SK-N-SH (cell line): ENCODE data around the gene NTNG2. TPM values are rescaled to one million over a fixed set of nuclear protein-coding genes. Genes with fewer than 3 reads are reported as not detected.

ENCODE experiments used
- CTCF ChIA-PET: fragments of 300-600, 350-600 bp; formaldehyde crosslinking; extraction: SDS; loops from one replicate; lab custom pipeline; 2021; lab: Yijun Ruan, JAX
- POLR2A ChIA-PET: fragments of 350-600 bp; sonication (Branson Sonifier 250); formaldehyde crosslinking; extraction: SDS; loops from one replicate; lab custom pipeline; 2020; ENCODE audit warnings: antibody characterized with exemption, inconsistent platforms; lab: Yijun Ruan, JAX
- DNase-seq: peaks from one replicate; pipeline ENCODE4 v3.0.0; 2012
- H2AFZ ChIP-seq: fragments of 200-600 bp; sonication (generic); 2 replicates; pipeline ENCODE4 v1.8.1; 2016; ENCODE audit warnings: antibody characterized with exemption, mild to moderate bottlenecking, low read depth
- H3F3A ChIP-seq: fragments of 200-600 bp; sonication (generic); replicated peaks from 2 replicates; pipeline ENCODE3; 2016; ENCODE audit warnings: antibody characterized with exemption, mild to moderate bottlenecking; ENCODE audit not compliant: insufficient read depth
- H3K27ac ChIP-seq, 2 experiments: fragments of 200-500 bp in 1 of 2; fragments of 200-600 bp in 1 of 2; sonication (Bioruptor generic) in 1 of 2; sonication (generic), shearing (Covaris generic) in 1 of 2; 2 replicates each; pipeline versions ENCODE4 v1.5.1 to v1.6.1; 2014 to 2016; ENCODE audit warnings: low read depth in 2 of 2, inconsistent platforms in 1 of 2, low read length in 1 of 2, mild to moderate bottlenecking in 1 of 2, mixed read lengths in 1 of 2
- H3K27me3 ChIP-seq: fragments of 200-600 bp; sonication (generic), shearing (Covaris generic); 2 replicates; pipeline ENCODE4 v1.6.1; 2016; ENCODE audit warnings: mixed run types; ENCODE audit not compliant: insufficient read depth
- H3K36me3 ChIP-seq, 2 experiments: fragments of 200-500 bp in 1 of 2; fragments of 200-600 bp in 1 of 2; sonication (Bioruptor generic) in 1 of 2; sonication (generic) in 1 of 2; replicated peaks in 1 of 2; 2 replicates each; pipeline versions ENCODE3 to v1.5.1; 2014 to 2016; ENCODE audit warnings: low read length in 1 of 2, mild to moderate bottlenecking in 1 of 2; ENCODE audit not compliant: insufficient read depth in 2 of 2, control insufficient read depth in 1 of 2
- H3K4me1 ChIP-seq, 2 experiments: fragments of 200-500 bp in 1 of 2; fragments of 200-600 bp in 1 of 2; sonication (Bioruptor generic) in 1 of 2; sonication (generic), shearing (Covaris generic) in 1 of 2; 2 replicates each; pipeline versions ENCODE4 v1.5.1 to v1.6.1; 2014 to 2016; ENCODE audit warnings: low read depth in 1 of 2, low read length in 1 of 2, mixed run types in 1 of 2; ENCODE audit not compliant: insufficient read depth in 2 of 2, control insufficient read depth in 1 of 2
- H3K4me2 ChIP-seq: fragments of 200-600 bp; sonication (generic), shearing (Covaris generic); 2 replicates; pipeline ENCODE4 v1.6.1; 2017; ENCODE audit warnings: mixed run types
- H3K4me3 ChIP-seq, 2 experiments: fragments of 200-500 bp in 1 of 2; fragments of 200-600 bp in 1 of 2; sonication (Bioruptor generic) in 1 of 2; sonication (generic), shearing (Covaris generic) in 1 of 2; 2 replicates each; pipeline versions ENCODE4 v1.5.1 to v1.8.1; 2014 to 2016; ENCODE audit warnings: low read depth in 2 of 2, inconsistent platforms in 1 of 2, low read length in 1 of 2, mild to moderate bottlenecking in 1 of 2, mixed read lengths in 1 of 2, moderate library complexity in 1 of 2
- H3K79me2 ChIP-seq: fragments of 200-600 bp; sonication (generic); 2 replicates; pipeline ENCODE4 v1.8.1; 2017; ENCODE audit warnings: mild to moderate bottlenecking; ENCODE audit not compliant: insufficient read depth
- H3K9ac ChIP-seq: fragments of 200-600 bp; sonication (generic); 2 replicates; pipeline ENCODE4 v1.6.1; 2017; ENCODE audit warnings: mixed run types
- H3K9me2 ChIP-seq: fragments of 200-600 bp; sonication (generic); 2 replicates; pipeline ENCODE4 v1.6.1; 2017; ENCODE audit warnings: mixed run types
- H3K9me3 ChIP-seq: fragments of 200-600 bp; sonication (generic); 2 replicates; pipeline ENCODE4 v1.6.1; 2017; ENCODE audit warnings: mixed run types, mild to moderate bottlenecking, moderate library complexity
- H4K20me1 ChIP-seq: fragments of 200-600 bp; sonication (generic); 2 replicates; pipeline ENCODE4 v1.6.1; 2017; ENCODE audit warnings: mild to moderate bottlenecking, mixed run types; ENCODE audit not compliant: insufficient read depth
- CHD2 ChIP-seq: fragments of 150-350 bp; IDR thresholded peaks from 2 replicates; pipeline ENCODE4 v1.6.1; 2018; ENCODE audit warnings: low read length; ENCODE audit not compliant: partially characterized antibody
- ELF1 ChIP-seq: IDR thresholded peaks from 2 replicates; pipeline ENCODE4 v1.4.0; 2012
- EZH2phosphoT487 ChIP-seq: fragments of 200-600 bp; sonication (generic); IDR thresholded peaks from 2 replicates; pipeline ENCODE4 v1.6.1; 2017; ENCODE audit warnings: low read depth, mixed run types, mild to moderate bottlenecking, antibody characterized with exemption, moderate library complexity, borderline replicate concordance
- FOXJ3 ChIP-seq: sonication (generic); formaldehyde crosslinking; IDR thresholded peaks from 2 replicates; pipeline ENCODE4 v1.5.1; 2020; ENCODE audit warnings: mild to moderate bottlenecking, missing genetic modification reagents
- MEF2A ChIP-seq: IDR thresholded peaks from 2 replicates; pipeline ENCODE4 v1.4.0; 2012; ENCODE audit warnings: low read depth, borderline replicate concordance
- MXI1 ChIP-seq: IDR thresholded peaks from 2 replicates; pipeline ENCODE4 v1.6.1; 2012; ENCODE audit warnings: mild to moderate bottlenecking, low read depth, low read length, improper control_type of control experiment
- NRF1 ChIP-seq: IDR thresholded peaks from 2 replicates; pipeline ENCODE4 v1.6.1; 2012; ENCODE audit warnings: low read depth, mild to moderate bottlenecking, low read length
- RAD21 ChIP-seq: IDR thresholded peaks from 2 replicates; pipeline ENCODE4 v1.6.1; 2012; ENCODE audit warnings: mild to moderate bottlenecking, low read length
- RFX5 ChIP-seq: IDR thresholded peaks from 2 replicates; pipeline ENCODE4 v1.6.1; 2012; ENCODE audit warnings: mild to moderate bottlenecking, improper control_type of control experiment, low read length
- SMC3 ChIP-seq: IDR thresholded peaks from 2 replicates; pipeline ENCODE4 v1.6.1; 2012; ENCODE audit warnings: low read depth, low read length, improper control_type of control experiment
- TAF1 ChIP-seq: IDR thresholded peaks from 2 replicates; pipeline ENCODE4 v1.6.1; 2012; ENCODE audit warnings: low read depth, mild to moderate bottlenecking, low read length, moderate library complexity, borderline replicate concordance
- TEAD4 ChIP-seq: IDR thresholded peaks from 2 replicates; pipeline ENCODE4 v1.4.0; 2012; ENCODE audit warnings: mild to moderate bottlenecking, borderline replicate concordance; ENCODE audit not compliant: insufficient read depth
- WGBS: methylation state at CpG from one replicate; pipeline ENCODE4 v1.1.6; 2017; ENCODE audit warnings: low lambda C conversion rate; 5-methylcytosine and 5-hydroxymethylcytosine counted together
- polyA plus RNA-seq, 3 experiments: library from polyadenylated mRNA; depleted of rRNA; stranded (reverse); fragments of >200 nt; gene quantifications; 2 replicates each; pipeline ENCODE4 v1.2.3, GENCODE V29; 2012
- TF ChIP-seq, protein P1 (sequence below): IDR thresholded peaks from 2 replicates; pipeline ENCODE4 v1.6.1; 2012; ENCODE audit warnings: mild to moderate bottlenecking, low read depth, low read length, moderate library complexity
- TF ChIP-seq, protein P2 (sequence below): IDR thresholded peaks from 2 replicates; pipeline ENCODE4; 2012
- TF ChIP-seq, protein P3 (sequence below): fragments of 200-600 bp; sonication (generic); IDR thresholded peaks from 2 replicates; pipeline ENCODE4 v1.6.1; 2017; ENCODE audit warnings: antibody characterized with exemption, mild to moderate bottlenecking, moderate library complexity
- TF ChIP-seq, protein P4 (sequence below): IDR thresholded peaks from 2 replicates; pipeline ENCODE4 v1.4.0; 2012; ENCODE audit warnings: low read depth, borderline replicate concordance
- TF ChIP-seq, protein P5 (sequence below): IDR thresholded peaks from 2 replicates; pipeline ENCODE4 v1.4.0; 2012; ENCODE audit warnings: low read depth

The NTNG2 gene
- polyA plus RNA-seq, 1 of the 3 experiments (the other 2 are of a cell fraction), result 6.1 TPM

DNA sequence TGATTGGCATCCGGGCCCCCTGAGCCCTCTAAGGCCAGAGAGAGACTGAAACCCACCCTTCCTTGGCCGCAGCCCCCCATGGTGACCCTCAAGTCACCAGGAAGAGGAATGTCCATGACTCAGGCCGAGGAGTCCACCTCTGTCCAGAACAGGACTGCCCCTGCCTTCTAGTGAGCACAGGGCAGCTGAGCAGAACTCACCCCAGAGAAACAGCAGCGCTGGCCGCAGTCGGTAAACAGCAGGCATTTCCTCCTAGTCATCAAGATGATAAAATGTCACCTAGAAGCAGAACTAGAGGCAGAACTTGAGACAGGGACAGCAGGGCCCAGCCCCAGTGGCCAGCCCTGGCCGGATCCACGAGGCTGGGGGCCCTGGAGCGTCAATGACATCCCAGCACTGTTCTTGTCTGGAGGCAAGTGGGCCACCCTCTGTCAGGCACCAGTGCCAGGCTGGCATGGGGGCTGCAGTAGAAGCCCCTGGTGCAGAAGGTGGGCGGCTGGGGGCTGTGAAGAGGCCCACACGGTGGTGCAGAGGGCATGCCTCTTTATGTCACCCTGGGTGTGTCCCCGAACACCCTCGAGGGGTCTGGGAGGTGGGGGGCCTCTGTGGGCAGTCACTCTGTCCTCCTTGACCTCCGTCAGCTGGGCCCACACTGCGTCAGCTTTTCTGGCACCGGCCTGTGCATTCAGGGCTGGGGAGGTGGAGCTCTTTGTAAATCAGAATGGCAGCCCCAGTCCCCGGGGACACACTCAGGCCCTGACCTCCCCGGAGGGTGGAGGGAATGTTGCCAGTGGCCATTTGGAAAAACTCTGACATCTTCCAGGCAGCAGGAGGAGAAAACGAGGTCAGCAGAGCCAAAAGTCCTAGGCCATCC lies 83.0 kb downstream of the NTNG2 start:
- ChIA-PET POLR2A (interaction anchor here (0.9 kb wide), 1 partner anchor 14 kb away, joined by 3 read pairs; no protein-coding TSS in a partner anchor), CTCF (interaction anchor here (0.8 to 2.4 kb wide), 3 partner anchors 9 to 14 kb away, joined by 3 to 18 read pairs (median 6); no protein-coding TSS in a partner anchor)
- H2AFZ ChIP-seq, result no peak overlapping the region
- WGBS, result 69% methylated on average over 10 of the region's 19 CpGs
- H3K36me3 ChIP-seq, result no peaks in the 10 kb centered on the region
- no peak overlapping the region for H3K9ac ChIP-seq
- H3K79me2 ChIP-seq, result no peaks in the 10 kb centered on the region
- no peak for DNase-seq
- H3F3A ChIP-seq, result peaks cover 1% of the 10 kb centered on the region
- no peaks in the 10 kb centered on the region for H3K27me3 ChIP-seq
- no peaks in the 10 kb centered on the region for H3K9me3 ChIP-seq
- no peaks in the 10 kb centered on the region for H3K9me2 ChIP-seq
- 0 out of 2 replicates have a peak, but pooled peaks cover 2% of the 10 kb centered on the region for H4K20me1 ChIP-seq
- no peak overlapping the region for H3K4me3 ChIP-seq
- TF ChIP-seq CHD2 (no peak), TEAD4 (no peak), TAF1 (no peak), MXI1 (no peak), MEF2A (no peak), NRF1 (no peak), SMC3 (no peak)
- TF ChIP-seq, protein P1, sequence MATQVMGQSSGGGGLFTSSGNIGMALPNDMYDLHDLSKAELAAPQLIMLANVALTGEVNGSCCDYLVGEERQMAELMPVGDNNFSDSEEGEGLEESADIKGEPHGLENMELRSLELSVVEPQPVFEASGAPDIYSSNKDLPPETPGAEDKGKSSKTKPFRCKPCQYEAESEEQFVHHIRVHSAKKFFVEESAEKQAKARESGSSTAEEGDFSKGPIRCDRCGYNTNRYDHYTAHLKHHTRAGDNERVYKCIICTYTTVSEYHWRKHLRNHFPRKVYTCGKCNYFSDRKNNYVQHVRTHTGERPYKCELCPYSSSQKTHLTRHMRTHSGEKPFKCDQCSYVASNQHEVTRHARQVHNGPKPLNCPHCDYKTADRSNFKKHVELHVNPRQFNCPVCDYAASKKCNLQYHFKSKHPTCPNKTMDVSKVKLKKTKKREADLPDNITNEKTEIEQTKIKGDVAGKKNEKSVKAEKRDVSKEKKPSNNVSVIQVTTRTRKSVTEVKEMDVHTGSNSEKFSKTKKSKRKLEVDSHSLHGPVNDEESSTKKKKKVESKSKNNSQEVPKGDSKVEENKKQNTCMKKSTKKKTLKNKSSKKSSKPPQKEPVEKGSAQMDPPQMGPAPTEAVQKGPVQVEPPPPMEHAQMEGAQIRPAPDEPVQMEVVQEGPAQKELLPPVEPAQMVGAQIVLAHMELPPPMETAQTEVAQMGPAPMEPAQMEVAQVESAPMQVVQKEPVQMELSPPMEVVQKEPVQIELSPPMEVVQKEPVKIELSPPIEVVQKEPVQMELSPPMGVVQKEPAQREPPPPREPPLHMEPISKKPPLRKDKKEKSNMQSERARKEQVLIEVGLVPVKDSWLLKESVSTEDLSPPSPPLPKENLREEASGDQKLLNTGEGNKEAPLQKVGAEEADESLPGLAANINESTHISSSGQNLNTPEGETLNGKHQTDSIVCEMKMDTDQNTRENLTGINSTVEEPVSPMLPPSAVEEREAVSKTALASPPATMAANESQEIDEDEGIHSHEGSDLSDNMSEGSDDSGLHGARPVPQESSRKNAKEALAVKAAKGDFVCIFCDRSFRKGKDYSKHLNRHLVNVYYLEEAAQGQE, result no peak
- TF ChIP-seq, protein P2, sequence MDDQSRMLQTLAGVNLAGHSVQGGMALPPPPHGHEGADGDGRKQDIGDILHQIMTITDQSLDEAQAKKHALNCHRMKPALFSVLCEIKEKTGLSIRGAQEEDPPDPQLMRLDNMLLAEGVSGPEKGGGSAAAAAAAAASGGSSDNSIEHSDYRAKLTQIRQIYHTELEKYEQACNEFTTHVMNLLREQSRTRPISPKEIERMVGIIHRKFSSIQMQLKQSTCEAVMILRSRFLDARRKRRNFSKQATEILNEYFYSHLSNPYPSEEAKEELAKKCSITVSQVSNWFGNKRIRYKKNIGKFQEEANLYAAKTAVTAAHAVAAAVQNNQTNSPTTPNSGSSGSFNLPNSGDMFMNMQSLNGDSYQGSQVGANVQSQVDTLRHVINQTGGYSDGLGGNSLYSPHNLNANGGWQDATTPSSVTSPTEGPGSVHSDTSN, result no peak
- H3K4me1 ChIP-seq, result peaks cover 0 to 21% of the 10 kb centered on the region in 2 experiments; a peak in 1 of 4 replicates
- no peak overlapping the region for H3K27ac ChIP-seq
- no peak overlapping the region for H3K4me2 ChIP-seq

DNA sequence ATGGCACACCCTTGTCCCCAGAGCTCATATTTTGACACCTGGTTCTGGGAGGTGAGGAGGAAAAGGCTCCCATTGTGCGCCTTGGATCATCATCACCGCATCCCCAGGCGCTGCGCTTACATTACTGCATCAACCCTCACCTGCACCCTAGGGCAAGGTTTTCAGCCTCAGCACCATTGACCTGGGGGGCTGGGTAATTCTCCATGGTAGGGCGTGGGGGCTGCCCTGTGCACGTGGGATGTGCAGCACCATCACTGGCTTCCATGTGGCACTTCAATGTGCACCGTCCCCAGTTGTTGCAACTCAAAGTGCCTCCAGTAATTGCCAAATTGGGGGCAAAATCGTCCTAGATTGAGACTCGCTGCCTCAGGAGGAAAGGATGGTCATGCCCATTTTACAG lies 83.6 kb downstream of the NTNG2 start:
- no peaks in the 10 kb centered on the region for H3K9me3 ChIP-seq
- WGBS, result 80% methylated on average over 6 of the region's 9 CpGs
- DNase-seq, result no peak
- H3K4me3 ChIP-seq, result no peak overlapping the region
- no peaks in the 10 kb centered on the region for H4K20me1 ChIP-seq
- CTCF ChIA-PET, result interaction anchor here (0.8 to 2.4 kb wide), 6 partner anchors 9 to 482 kb away, joined by 3 to 18 read pairs (median 4); no protein-coding TSS in a partner anchor
- no peak overlapping the region for H3K4me2 ChIP-seq
- H3K27ac ChIP-seq, result no peak overlapping the region
- no peaks in the 10 kb centered on the region for H3F3A ChIP-seq
- H3K79me2 ChIP-seq, result no peaks in the 10 kb centered on the region
- no peak overlapping the region for H3K9ac ChIP-seq
- POLR2A ChIA-PET, result interaction anchor here (0.9 kb wide), 1 partner anchor 14 kb away, joined by 3 read pairs; no protein-coding TSS in a partner anchor
- H3K9me2 ChIP-seq, result no peaks in the 10 kb centered on the region
- peaks cover 0 to 14% of the 10 kb centered on the region in 2 experiments; a peak in 1 of 4 replicates for H3K4me1 ChIP-seq
- H3K27me3 ChIP-seq, result no peaks in the 10 kb centered on the region
- no peaks in the 10 kb centered on the region for H3K36me3 ChIP-seq
- no peak overlapping the region for H2AFZ ChIP-seq
- TF ChIP-seq ELF1 (no peak), TAF1 (no peak), EZH2phosphoT487 (no peak), RAD21 (no peak), RFX5 (no peak), FOXJ3 (CRISPR knock-in tag) (no peak)
- TF ChIP-seq, protein P3, sequence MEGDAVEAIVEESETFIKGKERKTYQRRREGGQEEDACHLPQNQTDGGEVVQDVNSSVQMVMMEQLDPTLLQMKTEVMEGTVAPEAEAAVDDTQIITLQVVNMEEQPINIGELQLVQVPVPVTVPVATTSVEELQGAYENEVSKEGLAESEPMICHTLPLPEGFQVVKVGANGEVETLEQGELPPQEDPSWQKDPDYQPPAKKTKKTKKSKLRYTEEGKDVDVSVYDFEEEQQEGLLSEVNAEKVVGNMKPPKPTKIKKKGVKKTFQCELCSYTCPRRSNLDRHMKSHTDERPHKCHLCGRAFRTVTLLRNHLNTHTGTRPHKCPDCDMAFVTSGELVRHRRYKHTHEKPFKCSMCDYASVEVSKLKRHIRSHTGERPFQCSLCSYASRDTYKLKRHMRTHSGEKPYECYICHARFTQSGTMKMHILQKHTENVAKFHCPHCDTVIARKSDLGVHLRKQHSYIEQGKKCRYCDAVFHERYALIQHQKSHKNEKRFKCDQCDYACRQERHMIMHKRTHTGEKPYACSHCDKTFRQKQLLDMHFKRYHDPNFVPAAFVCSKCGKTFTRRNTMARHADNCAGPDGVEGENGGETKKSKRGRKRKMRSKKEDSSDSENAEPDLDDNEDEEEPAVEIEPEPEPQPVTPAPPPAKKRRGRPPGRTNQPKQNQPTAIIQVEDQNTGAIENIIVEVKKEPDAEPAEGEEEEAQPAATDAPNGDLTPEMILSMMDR, result no peak
- TF ChIP-seq, protein P4, sequence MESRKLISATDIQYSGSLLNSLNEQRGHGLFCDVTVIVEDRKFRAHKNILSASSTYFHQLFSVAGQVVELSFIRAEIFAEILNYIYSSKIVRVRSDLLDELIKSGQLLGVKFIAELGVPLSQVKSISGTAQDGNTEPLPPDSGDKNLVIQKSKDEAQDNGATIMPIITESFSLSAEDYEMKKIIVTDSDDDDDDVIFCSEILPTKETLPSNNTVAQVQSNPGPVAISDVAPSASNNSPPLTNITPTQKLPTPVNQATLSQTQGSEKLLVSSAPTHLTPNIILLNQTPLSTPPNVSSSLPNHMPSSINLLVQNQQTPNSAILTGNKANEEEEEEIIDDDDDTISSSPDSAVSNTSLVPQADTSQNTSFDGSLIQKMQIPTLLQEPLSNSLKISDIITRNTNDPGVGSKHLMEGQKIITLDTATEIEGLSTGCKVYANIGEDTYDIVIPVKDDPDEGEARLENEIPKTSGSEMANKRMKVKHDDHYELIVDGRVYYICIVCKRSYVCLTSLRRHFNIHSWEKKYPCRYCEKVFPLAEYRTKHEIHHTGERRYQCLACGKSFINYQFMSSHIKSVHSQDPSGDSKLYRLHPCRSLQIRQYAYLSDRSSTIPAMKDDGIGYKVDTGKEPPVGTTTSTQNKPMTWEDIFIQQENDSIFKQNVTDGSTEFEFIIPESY, result no peak
- TF ChIP-seq, protein P5, sequence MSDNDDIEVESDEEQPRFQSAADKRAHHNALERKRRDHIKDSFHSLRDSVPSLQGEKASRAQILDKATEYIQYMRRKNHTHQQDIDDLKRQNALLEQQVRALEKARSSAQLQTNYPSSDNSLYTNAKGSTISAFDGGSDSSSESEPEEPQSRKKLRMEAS, result no peak
